Activated CD8-positive, alpha-beta memory T cell treated with anti-CD3 and anti-CD28 coated beads for 48 hours (primary cell): ENCODE results near the gene CCDC87.
"Not testable (repeated sequence)": the region's sequence is repeated elsewhere in the genome, so short reads cannot be mapped to it uniquely, and the experiment has no call there.

Experiments used
- DNase-seq, 3 experiments: peaks; one replicate each; pipeline ENCODE4 v3.0.0-alpha.2; 2020; ENCODE audit warnings: low read depth in 2 of 3, low spot score in 2 of 3

CCDC87 gene

DNA sequence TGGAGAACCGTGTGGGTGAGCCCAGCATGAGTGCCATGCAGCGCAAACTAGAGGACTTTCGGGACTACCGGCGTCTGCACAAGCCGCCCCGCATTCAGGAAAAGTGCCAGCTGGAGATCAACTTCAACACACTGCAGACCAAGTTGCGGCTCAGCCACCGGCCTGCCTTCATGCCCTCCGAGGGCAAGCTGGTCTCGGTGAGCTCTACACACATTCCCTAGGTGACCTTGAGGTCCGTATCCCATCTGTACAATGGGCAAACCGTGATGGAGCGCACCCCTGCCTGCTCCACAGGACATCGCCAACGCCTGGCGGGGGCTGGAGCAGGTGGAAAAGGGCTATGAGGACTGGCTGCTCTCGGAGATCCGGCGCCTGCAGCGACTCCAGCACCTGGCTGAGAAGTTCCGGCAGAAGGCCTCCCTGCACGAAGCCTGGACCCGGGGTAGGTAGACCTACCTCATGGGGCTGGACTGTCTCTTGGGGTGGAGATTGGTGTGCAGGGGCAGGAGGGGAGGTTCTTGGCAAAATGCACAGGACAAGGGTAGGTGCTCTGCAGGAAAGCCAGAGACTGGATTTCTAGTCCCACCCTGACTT is 35.0 kb downstream of the CCDC87 start:
- DNase-seq: no peak

GRCh38 chr11:66556086-66556485 is 36.8 kb downstream of the CCDC87 start:
- DNase-seq: no peak

DNA sequence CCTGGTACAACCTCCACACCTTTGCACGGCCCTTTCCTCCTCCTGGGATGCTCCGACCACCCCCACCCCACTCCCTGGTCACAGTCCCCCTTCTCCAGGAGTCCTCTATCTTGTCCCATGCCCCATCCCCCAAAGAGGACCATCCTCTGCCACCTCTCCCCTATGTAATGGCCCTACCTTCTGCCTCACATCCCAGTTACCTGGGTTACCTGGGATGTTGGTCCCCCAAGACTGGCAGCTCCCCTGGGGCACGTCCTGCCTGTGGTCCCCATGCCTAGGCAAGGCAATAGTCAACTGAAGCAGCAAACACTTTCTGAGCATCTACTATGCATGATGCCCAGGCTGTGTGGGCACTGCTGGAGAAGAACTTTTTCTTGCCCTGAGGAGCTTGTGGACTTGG is 37.4 kb downstream of the CCDC87 start:
- no peak for DNase-seq

GRCh38 chr11:66554602-66555001 is 38.3 kb downstream of the CCDC87 start:
- DNase-seq: no peak

DNA sequence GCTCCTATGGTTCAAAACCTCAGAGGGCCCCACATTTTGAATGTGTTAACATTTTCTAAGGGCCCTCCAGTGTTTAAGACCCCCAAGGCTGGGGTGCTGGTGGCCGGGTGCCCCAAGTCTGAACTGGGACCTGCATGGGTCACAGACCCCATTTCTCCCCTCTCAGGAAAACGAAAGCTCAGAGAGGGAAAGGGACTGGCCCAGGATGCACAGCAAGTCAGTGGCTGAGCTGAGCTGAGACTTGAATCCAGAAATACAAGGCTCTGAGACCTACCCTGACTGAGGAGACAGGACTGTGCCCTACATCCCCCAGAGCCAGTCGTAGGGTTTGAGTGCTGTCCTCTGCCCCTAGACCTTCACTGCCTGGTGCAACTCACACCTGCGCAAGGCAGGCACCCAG is 42.0 kb downstream of the CCDC87 start:
- DNase-seq: no peak

DNA sequence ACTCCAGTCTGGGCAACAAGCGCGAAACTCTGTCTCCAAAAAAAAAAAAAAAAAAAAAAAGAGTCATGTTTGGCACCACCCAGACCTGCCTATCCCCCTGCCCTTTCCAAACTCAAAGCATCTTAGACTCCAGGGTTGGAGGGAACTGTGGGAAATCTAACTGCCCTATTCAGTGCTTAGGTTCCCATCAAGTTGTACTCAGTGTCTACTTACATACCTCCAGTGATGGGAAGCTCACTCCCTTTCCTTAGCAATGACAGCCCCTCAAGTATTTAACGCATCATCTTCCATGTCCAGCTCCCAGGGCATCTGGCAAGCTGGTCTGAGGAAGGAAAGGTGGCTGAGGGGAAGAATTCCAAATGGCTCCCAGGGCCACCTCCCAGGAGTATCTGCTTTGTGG is 43.2 kb downstream of the CCDC87 start:
- DNase-seq: no peak

- no peak for DNase-seq
Measured at GRCh38 chr11:66548774-66549630, 43.9 kb downstream of the CCDC87 start.

DNA sequence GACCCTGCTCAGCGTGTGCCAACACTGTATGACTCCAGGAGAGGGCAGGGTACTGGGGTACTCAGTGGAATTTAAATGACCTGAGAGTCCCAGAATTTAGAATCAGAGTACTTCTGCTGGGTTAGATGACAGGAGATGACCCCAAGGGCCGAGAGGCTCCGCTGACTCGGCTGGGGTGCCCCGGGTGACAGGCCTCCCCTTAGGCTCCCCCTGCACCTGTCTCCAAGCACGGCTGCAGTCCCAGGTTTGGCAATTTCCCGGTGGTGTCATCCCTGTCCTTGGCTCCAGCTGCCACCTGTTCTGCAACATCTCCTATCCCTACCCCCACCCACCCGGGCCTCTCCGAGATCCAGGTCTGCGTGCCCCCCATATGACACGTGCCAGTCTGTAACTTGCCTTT is 44.8 kb downstream of the CCDC87 start:
- DNase-seq: no peak

- DNase-seq: no peak
Measured at GRCh38 chr11:66547662-66548009, 45.2 kb downstream of the CCDC87 start.

GRCh38 chr11:66546966-66547661 is 45.7 kb downstream of the CCDC87 start:
- no peak for DNase-seq

DNA sequence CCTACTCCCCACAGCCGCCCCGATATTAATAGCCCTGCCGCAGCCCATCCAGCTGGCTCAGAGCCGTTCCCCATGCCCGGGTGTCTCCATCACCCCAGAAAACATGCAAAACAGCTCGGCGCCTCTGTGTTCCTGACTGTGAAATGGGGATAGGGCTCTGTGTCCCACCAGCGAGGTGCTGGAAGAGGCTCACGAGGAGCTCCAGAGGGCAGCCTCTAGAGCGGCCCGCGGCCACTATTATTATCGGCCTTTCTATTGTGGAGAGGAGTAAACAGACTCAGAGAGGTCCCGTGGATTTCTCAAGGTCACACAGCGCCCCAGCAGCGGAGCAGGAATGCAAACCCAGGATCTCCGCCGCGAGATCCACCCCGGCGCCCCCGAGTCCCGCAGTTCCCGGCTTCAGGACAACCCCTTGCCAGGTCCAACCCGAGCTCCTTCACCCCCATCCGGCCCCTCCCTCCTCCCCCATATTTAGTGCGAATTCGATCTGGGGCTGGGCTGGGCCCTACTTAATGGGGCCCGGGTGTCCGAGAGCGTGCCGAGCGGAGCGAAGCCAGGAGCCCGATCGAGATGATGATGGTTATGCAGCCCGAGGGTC is 46.4 kb downstream of the CCDC87 start, which contains the start of gene ACTN3:
Gene ACTN3 (plus strand): TSS at position 536 of the 598 bp plus-strand sequence. CDS start 35 bp downstream, at position 571.
- no peak for DNase-seq

- DNase-seq: peak; percentile 74 to 89 (median 89)
Measured at GRCh38 chr11:66545701-66546367, 47.0 kb downstream of the CCDC87 start, which contains the start of gene ZDHHC24. ZDHHC24 (minus strand) TSS chr11:66546048; CDS start chr11:66546003, 45 bp downstream.

DNA sequence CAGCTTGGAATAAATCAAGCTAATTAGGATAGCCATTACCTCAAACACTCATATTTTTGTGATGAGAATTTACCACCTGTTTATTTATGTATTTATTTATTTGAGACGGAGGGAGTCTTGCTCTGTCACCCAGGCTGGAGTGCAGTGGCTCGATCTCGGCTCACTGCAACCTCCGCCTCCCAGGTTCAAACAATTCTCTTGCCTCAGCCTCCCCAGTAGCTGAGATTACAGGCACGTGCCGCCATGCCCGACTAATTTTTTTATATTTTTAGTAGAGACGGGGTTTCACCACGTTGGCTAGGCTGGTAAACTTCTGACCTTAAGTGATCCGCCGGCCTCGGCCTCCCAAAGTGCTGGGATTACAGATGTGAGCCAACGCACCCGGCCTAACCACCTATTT is 47.9 kb downstream of the CCDC87 start:
- DNase-seq: not testable (repeated sequence)

DNA sequence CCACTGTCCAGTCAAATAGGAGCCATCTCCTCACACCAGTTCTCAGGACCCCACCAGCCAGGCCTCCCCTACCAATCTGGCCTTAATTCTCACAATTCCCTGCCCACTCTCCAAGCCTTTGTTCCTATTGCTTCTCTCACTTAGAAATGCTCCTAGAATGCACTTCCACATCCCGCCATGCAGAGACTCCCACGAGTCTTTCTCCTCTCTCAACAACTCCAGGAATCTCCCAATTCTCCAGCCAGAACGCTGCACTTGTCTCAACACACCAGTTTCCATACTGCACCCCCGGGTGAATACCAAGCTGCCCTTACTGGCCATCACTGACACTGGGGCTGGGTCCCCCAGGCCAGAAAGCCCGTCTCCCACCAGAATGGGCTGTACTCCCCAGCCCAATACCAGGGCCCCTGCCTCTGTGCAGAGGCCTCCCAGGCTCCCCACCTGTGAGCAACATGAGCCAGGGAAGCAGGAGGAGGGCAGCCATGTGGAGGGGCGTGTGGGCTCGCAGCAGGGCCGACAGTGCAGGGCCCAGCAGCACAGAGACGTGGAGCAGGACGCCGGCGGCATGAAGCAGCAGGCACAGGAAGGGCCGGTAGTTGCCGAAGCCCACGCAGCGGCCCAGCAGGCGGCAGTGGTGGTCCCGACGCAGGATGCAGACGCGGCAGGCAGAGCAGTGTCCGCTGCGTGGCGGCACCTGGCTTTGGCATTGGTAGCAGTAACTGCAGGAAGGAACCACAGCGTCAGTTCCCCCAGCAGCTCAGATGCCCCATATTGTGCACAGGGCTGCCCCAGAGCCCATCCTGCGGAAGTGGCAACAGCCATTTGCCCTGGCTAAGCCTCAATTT is 49.4 kb downstream of the CCDC87 start:
- DNase-seq: peak in 2 of 3 experiments; percentile 36

DNA sequence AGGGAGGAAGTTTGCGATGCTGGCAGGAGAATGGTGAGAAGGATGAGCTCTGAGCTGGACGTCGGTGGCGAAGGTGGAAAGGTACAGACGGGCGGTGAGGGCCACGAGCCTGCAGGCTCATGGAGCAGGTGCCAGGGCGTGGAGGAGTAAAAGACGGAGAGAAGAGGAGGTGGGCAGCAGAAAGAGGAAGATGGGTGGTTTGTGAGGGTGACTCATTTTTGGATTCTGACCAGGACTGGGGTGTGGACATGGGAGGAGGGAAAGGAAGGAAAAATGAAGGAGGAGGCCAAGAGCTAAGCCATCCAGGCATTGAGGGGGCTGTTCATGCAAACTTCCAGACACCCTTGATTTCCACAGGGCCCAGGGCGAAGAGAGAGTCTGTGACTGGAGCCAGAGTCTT is 50.5 kb downstream of the CCDC87 start:
- no peak for DNase-seq

GRCh38 chr11:66541892-66542291 is 51.0 kb downstream of the CCDC87 start:
- no peak for DNase-seq

DNA sequence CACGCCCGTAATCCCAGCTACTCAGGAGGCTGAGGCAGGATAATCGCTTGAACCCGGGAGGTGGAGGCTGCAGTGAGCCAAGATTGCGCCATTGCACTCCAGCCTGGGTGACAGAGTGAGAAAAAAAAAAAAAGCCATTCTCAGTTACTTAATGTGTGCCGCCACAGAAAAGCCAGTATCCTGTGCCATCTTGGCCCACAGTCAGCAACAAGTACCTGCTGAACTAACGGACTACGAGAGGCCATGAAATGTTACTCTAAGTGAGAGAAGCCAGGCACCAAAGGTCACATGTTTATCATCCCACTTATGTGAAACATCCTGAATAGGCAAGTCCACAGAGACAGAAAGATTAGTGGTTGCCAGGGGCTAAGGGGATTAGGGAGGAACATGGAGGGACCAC is 52.3 kb downstream of the CCDC87 start:
- DNase-seq: not testable (repeated sequence)
